ENCODE results near the gene TMEM53.

DNA sequence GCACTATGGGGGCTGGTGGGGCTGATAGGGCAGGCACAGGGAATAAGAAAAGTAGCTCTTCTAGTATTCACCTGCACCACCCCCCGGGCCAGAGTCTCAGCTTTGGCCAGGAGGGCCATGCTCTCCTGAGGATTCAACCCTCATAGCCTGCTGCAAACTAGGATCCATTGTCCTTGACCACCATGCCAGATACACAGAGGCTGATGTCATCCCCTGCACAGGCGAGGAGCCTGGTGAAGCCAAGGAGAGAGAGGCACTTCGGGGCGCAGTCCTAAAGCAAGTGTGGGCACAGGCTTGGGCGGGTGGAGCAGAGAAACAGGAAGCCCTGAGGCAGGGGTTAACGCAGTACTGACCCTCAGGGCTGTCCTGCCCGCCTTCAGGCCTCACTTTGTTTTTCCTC lies 29.5 kb downstream of the TMEM53 start:
- TF ChIP-seq POLR2AphosphoS5 (IDR thresholded peaks at IDR 0.05; ENCODE audit: borderline replicate concordance, low read depth, low read length) (no peak), EZH2 (IDR thresholded peaks at IDR 0.05) (no peak)
